Activated CD4-positive, CD25-positive, alpha-beta regulatory T cell treated with anti-CD3 and anti-CD28 coated beads, Interleukin-2, amount 50 U/mL, for 16 hours (primary cell): ENCODE results near the gene JMJD1C.

Experiments used
- DNase-seq: peaks from one replicate; pipeline ENCODE4 v3.0.0-alpha.2; 2020; ENCODE audit warnings: low read depth, low spot score

JMJD1C gene

GRCh38 chr10:63137306-63137705 lies 328.5 kb downstream of the JMJD1C start:
- DNase-seq = no peak

DNA sequence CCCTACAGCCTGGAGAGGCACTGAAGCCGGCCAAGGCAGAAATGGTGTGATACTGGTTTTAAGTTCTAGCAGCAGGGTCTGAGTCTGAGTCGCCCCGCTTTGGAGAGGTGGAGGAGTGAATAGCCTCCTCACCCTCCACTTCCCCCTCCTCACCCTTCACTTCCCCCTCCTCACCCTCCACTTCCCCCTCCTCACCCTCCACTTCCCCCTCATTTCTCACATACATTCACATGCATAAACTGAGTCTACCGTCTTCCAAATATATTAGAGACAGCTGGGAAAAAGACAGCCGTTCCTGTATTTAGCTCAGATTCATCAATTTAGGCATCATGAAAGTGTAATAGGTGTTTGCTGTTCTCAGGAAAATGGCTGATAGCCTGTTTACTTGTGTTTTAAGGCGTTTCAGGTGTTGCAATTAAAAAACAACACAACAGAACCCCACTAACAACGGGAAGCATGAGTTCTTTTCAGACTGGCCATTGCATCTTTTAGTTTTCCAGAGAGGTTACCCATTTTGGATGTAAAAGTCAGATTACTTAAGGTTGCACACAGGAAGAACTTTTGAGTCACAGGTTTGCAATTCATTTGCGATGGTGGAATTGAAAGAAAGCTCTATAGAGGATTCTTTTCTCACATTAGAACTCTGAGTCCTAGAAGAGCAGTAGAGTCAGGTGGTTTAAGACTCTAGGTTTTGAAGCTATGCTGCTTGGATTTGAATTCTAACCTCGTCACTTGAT lies 331.8 kb downstream of the JMJD1C start:
- DNase-seq = no peak

DNA sequence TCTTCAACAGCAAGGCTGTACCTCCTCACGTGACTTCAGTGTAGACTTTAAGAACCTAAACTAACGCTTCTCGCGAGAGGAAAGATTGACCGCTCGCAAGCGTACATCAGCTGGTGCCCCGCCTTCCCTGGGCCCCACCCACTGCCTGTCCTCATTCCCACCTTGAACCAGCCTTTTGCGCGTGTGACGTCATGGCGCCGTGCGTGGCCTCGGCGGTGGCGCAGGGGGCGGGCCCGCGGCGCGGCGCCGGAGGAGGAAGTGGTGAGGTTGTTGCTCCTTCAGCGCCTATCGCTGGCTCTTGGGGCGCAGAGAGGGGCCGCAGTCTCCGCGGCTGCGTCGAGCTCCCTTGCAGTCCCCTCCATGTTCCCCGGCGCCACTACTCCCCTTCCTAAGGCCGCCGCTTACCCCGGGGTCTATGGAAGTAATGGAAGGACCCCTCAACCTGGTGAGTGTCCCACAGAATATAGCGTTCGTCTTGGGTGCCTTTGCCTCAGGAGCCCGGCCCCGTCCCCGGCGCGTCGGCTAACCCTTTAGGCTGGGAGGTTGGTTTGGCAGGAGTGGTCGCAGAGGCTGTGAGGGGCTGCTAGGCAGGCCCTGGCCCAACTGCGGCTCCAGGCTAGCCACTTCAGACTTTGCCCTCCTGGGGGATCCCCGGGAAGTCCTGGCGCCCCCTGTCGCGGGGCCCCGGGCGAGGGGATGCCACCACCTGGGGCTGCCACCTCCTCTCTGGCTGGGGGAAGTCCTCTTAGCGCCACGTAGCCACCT lies 332.5 kb downstream of the JMJD1C start, which contains the start of gene NRBF2:
Gene NRBF2, plus strand, starts transcription at position 273 of the 765 bp plus-strand sequence. Its CDS starts 143 bp downstream, at position 416.
- DNase-seq = peak; percentile 95

- DNase-seq = no peak
Measured at GRCh38 chr10:63132651-63133055, 333.1 kb downstream of the JMJD1C start.

DNA sequence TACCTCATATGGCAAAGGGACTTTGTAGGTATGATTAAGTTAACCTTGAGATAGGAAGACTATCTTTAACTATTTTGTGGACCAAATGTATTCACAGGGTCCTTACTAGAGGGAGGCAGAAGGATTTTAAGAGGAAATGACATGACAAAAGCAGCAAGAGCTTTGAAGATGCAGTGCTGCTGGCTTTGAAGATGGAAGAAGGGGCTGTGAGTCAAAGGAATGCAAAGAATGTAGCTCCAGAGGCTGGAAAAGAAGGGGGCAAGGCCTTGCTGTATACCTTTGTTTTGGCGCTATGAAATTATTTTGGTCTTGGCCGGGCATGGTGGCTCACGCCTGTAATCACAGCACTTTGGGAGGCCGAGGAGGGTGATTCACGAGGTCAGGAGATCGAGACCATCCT lies 335.9 kb downstream of the JMJD1C start:
- DNase-seq = no peak

DNA sequence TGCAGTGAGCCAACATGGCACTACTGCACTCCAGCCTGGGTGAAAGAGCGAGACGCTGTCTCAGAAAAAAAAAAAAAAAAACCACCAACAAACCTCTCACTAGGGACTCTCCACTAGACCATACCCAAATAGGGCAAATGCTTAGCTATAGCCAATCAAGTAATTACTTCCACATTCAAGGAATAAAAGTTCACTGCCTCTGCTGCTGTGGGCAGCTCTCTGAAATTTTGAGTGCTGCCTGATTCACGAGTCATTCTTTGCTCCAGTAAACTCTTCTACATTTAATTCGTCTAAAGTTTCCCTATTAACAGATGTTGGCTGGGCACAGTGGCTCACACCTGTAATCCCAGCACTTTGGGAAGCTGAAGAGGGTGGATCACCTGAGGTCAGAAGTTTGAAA lies 337.3 kb downstream of the JMJD1C start:
- DNase-seq = no peak

GRCh38 chr10:63125459-63125858 lies 340.3 kb downstream of the JMJD1C start:
- DNase-seq = no peak

GRCh38 chr10:63123727-63124362 lies 341.9 kb downstream of the JMJD1C start:
- no peak for DNase-seq

- DNase-seq = no peak
Measured at GRCh38 chr10:63120554-63120953, 345.2 kb downstream of the JMJD1C start.

DNA sequence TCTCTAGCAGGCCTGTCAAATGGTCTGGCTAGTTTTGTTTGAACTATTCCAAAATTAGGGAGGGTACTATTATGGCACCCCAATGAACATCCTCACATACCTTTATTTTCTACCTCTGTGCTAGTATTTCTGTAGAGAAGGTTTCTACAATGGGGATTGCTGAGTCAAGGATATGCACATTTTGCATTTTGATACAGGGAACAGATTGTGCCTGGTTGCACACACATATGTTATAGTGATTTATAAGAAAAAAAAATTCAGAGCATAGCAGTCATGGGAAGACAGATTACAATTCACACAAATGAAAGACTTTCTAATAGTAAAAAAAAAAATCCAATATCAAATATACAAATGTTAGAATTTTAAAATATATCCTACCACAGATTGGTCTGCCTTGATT lies 346.7 kb downstream of the JMJD1C start:
- no peak for DNase-seq
